K562 (cell line): Measurements from ENCODE around the gene NUTM1. TPM values are rescaled to one million over a fixed set of nuclear protein-coding genes. Genes with fewer than 3 reads are reported as not detected.
A peak's percentile ranks its signal among the peaks of the same experiment; 100 is the strongest.

Experiments
- ATAC-seq: fragments of 200-7000 bp; cut with Tn5 transposase; 3 replicates; pipeline ENCODE4 v1.9.1; 2020; ENCODE audit warnings: moderate library complexity
- BruUV-seq: library from RNA; stranded (reverse); fragments of 400-500 nt; replicated peaks from 2 replicates; lab custom pipeline; 2021; lab: Mats Ljungman, UMichigan
- CTCF ChIA-PET: fragments of 300-600 bp; formaldehyde crosslinking; extraction: SDS; loops from one replicate; lab custom pipeline; 2021; ENCODE audit warnings: low intra/inter-chr PET ratio; lab: Yijun Ruan, JAX
- POLR2A ChIA-PET: fragments of 300-600, 350-650 bp; sonication (Branson Sonifier 250); formaldehyde crosslinking; extraction: SDS; loops from one replicate; lab custom pipeline; 2021; ENCODE audit warnings: antibody characterized with exemption, inconsistent platforms; lab: Yijun Ruan, JAX
- DNase-seq, 4 experiments: peaks; one replicate each; pipeline versions ENCODE4 v3.0.0 to v3.0.0-alpha.2; 2011 to 2018; ENCODE audit warnings: low spot score in 3 of 4, mixed read lengths in 3 of 4; ENCODE audit errors: extremely low read depth in 1 of 4
- FAIRE-seq: peaks from 2 replicates; lab custom pipeline; 2011; peaks lifted over from hg19 to GRCh38; lab: Jason Lieb, UNC
- H2AFZ ChIP-seq: 2 replicates; pipeline ENCODE4 v1.6.0; 2011; ENCODE audit warnings: low read depth, low read length, control low read depth, inconsistent platforms
- H3K27ac ChIP-seq: fragments of 200-600 bp; 3 replicates; pipeline ENCODE4 v1.8.0; 2011; ENCODE audit warnings: low read depth, mild to moderate bottlenecking, control low read depth, inconsistent platforms, low read length, moderate library complexity, mixed read lengths; ENCODE audit errors: extremely low read depth
- H3K27me3 ChIP-seq, 2 experiments: fragments of 300-600 bp in 1 of 2; 2 replicates in 1 of 2; 3 replicates in 1 of 2; pipeline versions ENCODE4 v1.6.0 to v1.8.0; 2011; ENCODE audit warnings: inconsistent platforms in 2 of 2, low read length in 2 of 2, mild to moderate bottlenecking in 1 of 2, mixed read lengths in 1 of 2, moderate library complexity in 1 of 2; ENCODE audit not compliant: control insufficient read depth in 2 of 2, insufficient read depth in 2 of 2
- H3K36me3 ChIP-seq: fragments of 300-600 bp; 3 replicates; pipeline ENCODE4 v1.8.0; 2011; ENCODE audit warnings: mild to moderate bottlenecking, low read length, inconsistent platforms; ENCODE audit not compliant: control insufficient read depth, insufficient read depth
- H3K4me1 ChIP-seq, 2 experiments: fragments of 200-600 bp in 1 of 2; replicated peaks in 1 of 2; 2 replicates in 1 of 2; 3 replicates in 1 of 2; pipeline versions ENCODE4 v1.5.1 to v1.8.0; 2011; ENCODE audit warnings: inconsistent platforms in 2 of 2, low read length in 2 of 2, mild to moderate bottlenecking in 1 of 2, mixed read lengths in 1 of 2, moderate library complexity in 1 of 2; ENCODE audit not compliant: control insufficient read depth in 2 of 2, insufficient read depth in 2 of 2
- H3K4me2 ChIP-seq: 2 replicates; pipeline ENCODE4 v1.6.1; 2011; ENCODE audit warnings: low read length, control low read depth, inconsistent platforms, mixed read lengths; ENCODE audit not compliant: insufficient read depth
- H3K4me3 ChIP-seq: fragments of 200-600 bp; sonication (generic), shearing (Covaris generic); 2 replicates; pipeline ENCODE4 v1.5.1; 2016; ENCODE audit warnings: control low read depth, inconsistent platforms
- H3K79me2 ChIP-seq: fragments of 200-600 bp; 3 replicates; pipeline ENCODE4 v1.8.0; 2011; ENCODE audit warnings: low read length, inconsistent platforms; ENCODE audit not compliant: control insufficient read depth, insufficient read depth
- H3K9ac ChIP-seq, 2 experiments: 2 replicates each; pipeline versions ENCODE4 v1.6.0 to v1.6.1; 2011; ENCODE audit warnings: low read depth in 2 of 2, low read length in 2 of 2, control low read depth in 1 of 2, inconsistent platforms in 1 of 2, mild to moderate bottlenecking in 1 of 2, mixed read lengths in 1 of 2; ENCODE audit not compliant: insufficient read depth in 1 of 2
- H3K9me1 ChIP-seq: one replicate; pipeline ENCODE4 v1.6.0; 2011; ENCODE audit warnings: inconsistent platforms, mild to moderate bottlenecking, low read length, moderate library complexity; ENCODE audit not compliant: control insufficient read depth, insufficient read depth
- H3K9me3 ChIP-seq: replicated peaks from 2 replicates; pipeline ENCODE4 v1.5.1; 2011; ENCODE audit warnings: low read depth, low read length, inconsistent platforms; ENCODE audit not compliant: control insufficient read depth, insufficient read depth
- H4K20me1 ChIP-seq: replicated peaks from 2 replicates; pipeline ENCODE4 v1.6.1; 2011; ENCODE audit warnings: low read length, inconsistent platforms, mixed read lengths; ENCODE audit not compliant: control insufficient read depth, insufficient read depth
- ARID1B ChIP-seq: fragments of 450-650 bp; IDR thresholded peaks from 2 replicates; pipeline ENCODE4 v1.6.1; 2016; ENCODE audit warnings: antibody characterized with exemption, mild to moderate bottlenecking, inconsistent platforms
- CBFA2T3 ChIP-seq: fragments of 450-650 bp; IDR thresholded peaks from 2 replicates; pipeline ENCODE4 v1.6.1; 2017
- CEBPG ChIP-seq, 3 experiments: fragments of 200-800 bp in 1 of 3; sonication (Bioruptor generic) in 1 of 3; sonication (generic) in 1 of 3; formaldehyde crosslinking in 1 of 3; IDR thresholded peaks in 2 of 3; conservative IDR thresholded peaks in 1 of 3; 2 replicates each; pipeline versions ENCODE4 v1.6.1 to v1.8.0; 2016 to 2022; ENCODE audit warnings: missing compliant biosample characterization in 2 of 3, missing genetic modification characterization in 2 of 3, mild to moderate bottlenecking in 1 of 3, missing genetic modification reagents in 1 of 3
- COPS2 ChIP-seq: fragments of 450-650 bp; conservative IDR thresholded peaks from 2 replicates; pipeline ENCODE4 v1.6.1; 2016; ENCODE audit warnings: mild to moderate bottlenecking, moderate library complexity
- ETS1 ChIP-seq: conservative IDR thresholded peaks from 2 replicates; pipeline ENCODE4 v1.6.1; 2011; ENCODE audit warnings: low read depth, mild to moderate bottlenecking, low read length; ENCODE audit not compliant: control insufficient read depth
- FIP1L1 ChIP-seq: fragments of 200-400 bp; formaldehyde crosslinking; IDR thresholded peaks from 2 replicates; pipeline ENCODE4 v1.6.1; 2018; ENCODE audit warnings: mild to moderate bottlenecking, low read depth, low read length; ENCODE audit not compliant: poor library complexity, severe bottlenecking
- FOXA1 ChIP-seq: fragments of 450-650 bp; IDR thresholded peaks from 2 replicates; pipeline ENCODE4 v1.6.1; 2016; ENCODE audit warnings: mild to moderate bottlenecking, borderline replicate concordance
- GATA2 ChIP-seq: sonication (generic); formaldehyde crosslinking; IDR thresholded peaks from 2 replicates; pipeline ENCODE4 v1.4.0; 2020; ENCODE audit warnings: mild to moderate bottlenecking, missing genetic modification reagents
- NFXL1 ChIP-seq: fragments of 450-650 bp; formaldehyde crosslinking; IDR thresholded peaks from 2 replicates; pipeline ENCODE4 v1.4.0; 2021; ENCODE audit warnings: mild to moderate bottlenecking
- RNF2 ChIP-seq: sonication (generic); IDR thresholded peaks from 2 replicates; pipeline ENCODE4 v1.6.1; 2016
- ZBTB1 ChIP-seq: sonication (generic); formaldehyde crosslinking; IDR thresholded peaks from 2 replicates; pipeline ENCODE4 v1.8.1; 2023; ENCODE audit warnings: missing genetic modification reagents, low read depth, mild to moderate bottlenecking, borderline replicate concordance
- ZNF282 ChIP-seq: sonication (generic); formaldehyde crosslinking; IDR thresholded peaks from 2 replicates; pipeline ENCODE4 v1.8.1; 2023; ENCODE audit warnings: missing genetic modification reagents
- ZNF347 ChIP-seq: fragments of 450-650 bp; formaldehyde crosslinking; IDR thresholded peaks from 2 replicates; pipeline ENCODE4 v1.4.0; 2020; ENCODE audit warnings: low read depth, mild to moderate bottlenecking, moderate library complexity
- ZNF766 ChIP-seq: fragments of 200-800 bp; sonication (Bioruptor generic); conservative IDR thresholded peaks from 2 replicates; pipeline ENCODE4 v1.6.1; 2016; ENCODE audit warnings: missing genetic modification characterization, missing compliant biosample characterization
- WGBS: fragments of 100-300 bp; shearing (Covaris generic); methylation state at CpG from one replicate; pipeline ENCODE4 v1.1.6; 2016; ENCODE audit warnings: low coverage, mixed read lengths; ENCODE audit not compliant: insufficient coverage; ENCODE audit errors: missing lambda C conversion rate; 5-methylcytosine and 5-hydroxymethylcytosine counted together
- in situ Hi-C: fragments of 300-500 bp; cut with MboI; formaldehyde crosslinking; loops from 4 replicates; pipeline ENCODE4 v1.15.0; 2018; ENCODE audit warnings: inconsistent platforms, mixed read lengths
- intact Hi-C: fragments of 100-400 bp; cut with micrococcal nuclease; formaldehyde crosslinking; loops from 2 replicates; pipeline ENCODE4 v1.14.2; 2022
- polyA plus RNA-seq, 8 experiments: library from polyadenylated mRNA; depleted of rRNA in 4 of 8; stranded (reverse) in 5 of 8; unstranded in 3 of 8; fragments of >200 nt; fragmentation: Nextera tagmentation in 2 of 8; fragmentation: Illumina TruSeq in 1 of 8; extraction: Ambion mirVana in 2 of 8; extraction: Trizol in 1 of 8; gene quantifications; 2 replicates each; pipeline versions ENCODE4 v1.2.1 to v1.2.3, GENCODE V29; 2011 to 2014; ENCODE audit warnings: inconsistent platforms in 1 of 8, missing spikeins in 1 of 8
- total RNA-seq, 7 experiments: library from RNA; depleted of rRNA in 6 of 7; stranded (reverse); fragments of >200 nt in 6 of 7; fragmentation: Illumina TruSeq in 2 of 7; extraction: Trizol in 2 of 7; gene quantifications; 2 replicates each; pipeline versions ENCODE4 v1.2.1 to v1.2.3, GENCODE V29; 2011 to 2021; ENCODE audit warnings: low replicate concordance in 1 of 7
- TF ChIP-seq, protein P1 (sequence below): sonication (generic); IDR thresholded peaks from 2 replicates; pipeline ENCODE4 v1.6.1; 2016

NUTM1 gene
- total and polyA plus RNA-seq, 9 of the 15 experiments (the other 6 are each of a cell fraction or from before 2014, with no cell fraction given), result 0.01 to 0.05 (median 0.04) TPM; not detected in 4

- ChIA-PET CTCF (no interaction called here), POLR2A (no interaction called here)
- Histone ChIP-seq H3K9me3 (no peaks in the 10 kb centered on the region), H3K79me2 (no peaks in the 10 kb centered on the region), H3K36me3 (no peaks in the 10 kb centered on the region), H2AFZ (no peak overlapping the region), H4K20me1 (no peaks in the 10 kb centered on the region), H3K27ac (no peak overlapping the region), H3K4me3 (no peak overlapping the region), H3K9me1 (no peaks in the 10 kb centered on the region), H3K4me1 (no peaks in the 10 kb centered on the region), H3K4me2 (no peak overlapping the region), H3K9ac (no peak overlapping the region), H3K27me3 (no peaks in the 10 kb centered on the region)
- ATAC-seq, result no peak
- intact Hi-C loops (no loop called here), in situ Hi-C loops (no loop called here)
- no TSS peak for BruUV-seq
- TF ChIP-seq ARID1B (no peak), CEBPG (CRISPR knock-in tag; IDR thresholded peaks at IDR 0.05) (no peak), CEBPG (tag; conservative IDR thresholded peaks at IDR 0.05 in 1 of 2, IDR thresholded peaks at IDR 0.05 in 1 of 2) (peak in 1 of 2 experiments; percentile 46; a peak in 1 of 4 replicates), ZNF766 (no peak), GATA2 (no peak), ZBTB1 (CRISPR knock-in tag) (no peak), RNF2 (no peak)
- FAIRE-seq, result no peak
- no peak for DNase-seq
Measured at GRCh38 chr15:34304613-34305012, 38.5 kb upstream of the NUTM1 start.

GRCh38 chr15:34311563-34311962 lies 31.6 kb upstream of the NUTM1 start:
- Histone ChIP-seq H3K9me1 (no peaks in the 10 kb centered on the region), H4K20me1 (no peaks in the 10 kb centered on the region), H3K27me3 (no peaks in the 10 kb centered on the region), H3K9me3 (no peaks in the 10 kb centered on the region), H3K36me3 (no peaks in the 10 kb centered on the region), H2AFZ (no peak overlapping the region), H3K9ac (no peak overlapping the region), H3K27ac (no peak overlapping the region), H3K79me2 (no peaks in the 10 kb centered on the region), H3K4me2 (no peak overlapping the region), H3K4me3 (no peak overlapping the region), H3K4me1 (no peaks in the 10 kb centered on the region)
- BruUV-seq, result no TSS peak
- CTCF ChIA-PET, result no interaction called here
- intact Hi-C loops (no loop called here), in situ Hi-C loops (no loop called here)
- TF ChIP-seq ETS1 (no peak), COPS2 (no peak), NFXL1 (CRISPR knock-in tag) (no peak), FIP1L1 (no peak), ZNF347 (CRISPR knock-in tag) (no peak), ZNF282 (CRISPR knock-in tag) (no peak), FOXA1 (no peak), CBFA2T3 (peak; percentile 28)
- TF ChIP-seq, protein P1, sequence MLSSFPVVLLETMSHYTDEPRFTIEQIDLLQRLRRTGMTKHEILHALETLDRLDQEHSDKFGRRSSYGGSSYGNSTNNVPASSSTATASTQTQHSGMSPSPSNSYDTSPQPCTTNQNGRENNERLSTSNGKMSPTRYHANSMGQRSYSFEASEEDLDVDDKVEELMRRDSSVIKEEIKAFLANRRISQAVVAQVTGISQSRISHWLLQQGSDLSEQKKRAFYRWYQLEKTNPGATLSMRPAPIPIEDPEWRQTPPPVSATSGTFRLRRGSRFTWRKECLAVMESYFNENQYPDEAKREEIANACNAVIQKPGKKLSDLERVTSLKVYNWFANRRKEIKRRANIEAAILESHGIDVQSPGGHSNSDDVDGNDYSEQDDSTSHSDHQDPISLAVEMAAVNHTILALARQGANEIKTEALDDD, result 0 out of 2 replicates have a peak, but pooled peaks have one; percentile 14
- FAIRE-seq (no peak), DNase-seq (no peak), ATAC-seq (no peak)
- POLR2A ChIA-PET, result no interaction called here
- 21% methylated on average over 1 of the region's 1 CpG for WGBS
